ENCODE data around the gene SLAMF1. TPM values are rescaled to one million over a fixed set of nuclear protein-coding genes. Genes with fewer than 3 reads are reported as not detected.

SLAMF1 gene
- total RNA-seq, 1 donor from 2014 or later, result not detected

DNA sequence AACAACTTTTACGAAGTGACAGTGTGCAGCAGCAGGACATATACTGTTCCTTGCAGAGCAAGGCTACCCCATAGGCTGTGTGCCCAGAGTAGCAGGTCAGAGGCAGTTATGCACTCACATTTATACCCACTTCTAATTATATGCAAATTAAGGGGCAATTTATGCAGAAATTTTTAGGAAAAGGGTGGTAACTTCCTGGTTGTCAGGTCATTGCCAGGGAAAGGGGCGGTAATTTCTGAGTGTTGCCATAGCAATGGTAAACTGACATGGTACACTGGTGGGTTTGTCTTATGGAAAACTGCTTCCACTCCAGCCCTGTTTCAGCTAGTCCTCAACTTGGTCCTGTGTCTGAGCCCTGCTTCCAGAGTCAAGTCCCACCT lies 12.0 kb upstream of the SLAMF1 start:
- DNase-seq (ENCODE audit: low read depth), result no peak
- H3K27me3 ChIP-seq (ENCODE audit: control insufficient read depth, insufficient read depth, low read length), result no peaks in the 10 kb centered on the region
- H3K36me3 ChIP-seq (ENCODE audit: control insufficient read depth, insufficient read depth, low read length), result no peaks in the 10 kb centered on the region
- H3K4me3 ChIP-seq (ENCODE audit: low read depth, low read length), result no peak overlapping the region
- TF ChIP-seq, protein P1, sequence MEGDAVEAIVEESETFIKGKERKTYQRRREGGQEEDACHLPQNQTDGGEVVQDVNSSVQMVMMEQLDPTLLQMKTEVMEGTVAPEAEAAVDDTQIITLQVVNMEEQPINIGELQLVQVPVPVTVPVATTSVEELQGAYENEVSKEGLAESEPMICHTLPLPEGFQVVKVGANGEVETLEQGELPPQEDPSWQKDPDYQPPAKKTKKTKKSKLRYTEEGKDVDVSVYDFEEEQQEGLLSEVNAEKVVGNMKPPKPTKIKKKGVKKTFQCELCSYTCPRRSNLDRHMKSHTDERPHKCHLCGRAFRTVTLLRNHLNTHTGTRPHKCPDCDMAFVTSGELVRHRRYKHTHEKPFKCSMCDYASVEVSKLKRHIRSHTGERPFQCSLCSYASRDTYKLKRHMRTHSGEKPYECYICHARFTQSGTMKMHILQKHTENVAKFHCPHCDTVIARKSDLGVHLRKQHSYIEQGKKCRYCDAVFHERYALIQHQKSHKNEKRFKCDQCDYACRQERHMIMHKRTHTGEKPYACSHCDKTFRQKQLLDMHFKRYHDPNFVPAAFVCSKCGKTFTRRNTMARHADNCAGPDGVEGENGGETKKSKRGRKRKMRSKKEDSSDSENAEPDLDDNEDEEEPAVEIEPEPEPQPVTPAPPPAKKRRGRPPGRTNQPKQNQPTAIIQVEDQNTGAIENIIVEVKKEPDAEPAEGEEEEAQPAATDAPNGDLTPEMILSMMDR (IDR thresholded peaks at IDR 0.05; ENCODE audit: insufficient read depth, low read length, poor library complexity, severe bottlenecking), result no peak

DNA sequence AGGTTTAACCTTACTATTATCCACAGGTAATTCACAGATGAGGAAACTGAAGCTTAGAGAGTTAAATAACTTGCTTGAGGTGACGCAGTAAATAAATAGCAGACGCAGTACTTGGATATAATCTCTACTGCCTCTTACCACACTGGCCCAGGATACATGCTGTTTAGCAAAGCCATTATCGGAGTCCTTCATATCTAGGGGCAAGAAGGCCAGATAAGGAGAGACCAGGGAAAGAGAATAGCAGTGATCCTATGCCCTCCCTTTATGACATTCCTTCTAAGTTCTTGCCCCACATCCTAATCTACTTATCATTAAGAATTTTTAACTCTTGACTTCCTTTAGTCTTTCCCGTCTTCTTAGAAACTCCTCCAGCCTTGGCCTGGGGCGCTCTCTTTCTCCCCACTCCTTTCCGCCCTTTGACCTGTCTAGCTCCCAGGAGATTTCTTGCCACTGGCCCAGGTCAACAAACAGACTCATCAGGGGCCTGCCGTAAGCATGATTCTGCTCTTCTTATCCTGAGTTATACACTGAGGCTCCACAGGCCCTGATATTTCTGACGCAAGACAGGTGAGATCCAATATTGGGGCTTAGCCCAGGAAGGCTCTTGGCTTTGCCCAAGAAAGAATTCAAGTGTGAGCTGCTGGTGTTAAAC lies 11.4 kb upstream of the SLAMF1 start:
- no peak for DNase-seq (ENCODE audit: low read depth)
- TF ChIP-seq, protein P1 (IDR thresholded peaks at IDR 0.05; ENCODE audit: insufficient read depth, low read length, poor library complexity, severe bottlenecking), result no peak
- Histone ChIP-seq H3K4me3 (ENCODE audit: low read depth, low read length) (no peak overlapping the region), H3K27me3 (ENCODE audit: control insufficient read depth, insufficient read depth, low read length) (no peaks in the 10 kb centered on the region), H3K36me3 (ENCODE audit: control insufficient read depth, insufficient read depth, low read length) (no peaks in the 10 kb centered on the region)

DNA sequence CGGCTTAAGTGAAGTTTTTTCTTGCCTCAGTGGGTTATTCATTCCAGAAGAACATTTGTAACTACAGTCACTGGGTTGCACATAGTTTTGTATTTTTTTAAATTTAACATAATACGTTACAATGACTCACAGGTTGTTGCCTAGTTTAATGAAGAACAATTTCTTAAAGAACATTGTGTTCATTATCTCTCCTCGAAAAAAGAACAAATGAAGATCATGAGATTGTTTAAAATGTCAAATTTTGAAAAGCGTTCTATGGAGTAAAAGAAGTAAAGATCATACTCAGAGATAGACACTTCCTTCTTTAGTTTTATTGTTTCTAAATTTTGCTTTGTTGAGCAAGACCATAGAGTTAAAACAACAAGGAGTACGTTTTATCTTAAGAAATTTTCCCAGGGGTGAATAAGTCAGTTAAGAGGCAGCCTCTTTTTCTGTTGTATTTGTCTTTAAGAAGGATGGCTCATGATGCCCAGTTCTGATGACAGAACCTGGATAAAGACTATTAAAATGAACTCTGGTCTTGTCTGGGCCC lies 10.5 kb upstream of the SLAMF1 start:
- no peak for DNase-seq (ENCODE audit: low read depth)
- Histone ChIP-seq H3K27me3 (ENCODE audit: control insufficient read depth, insufficient read depth, low read length) (no peaks in the 10 kb centered on the region), H3K36me3 (ENCODE audit: control insufficient read depth, insufficient read depth, low read length) (no peaks in the 10 kb centered on the region)

DNA sequence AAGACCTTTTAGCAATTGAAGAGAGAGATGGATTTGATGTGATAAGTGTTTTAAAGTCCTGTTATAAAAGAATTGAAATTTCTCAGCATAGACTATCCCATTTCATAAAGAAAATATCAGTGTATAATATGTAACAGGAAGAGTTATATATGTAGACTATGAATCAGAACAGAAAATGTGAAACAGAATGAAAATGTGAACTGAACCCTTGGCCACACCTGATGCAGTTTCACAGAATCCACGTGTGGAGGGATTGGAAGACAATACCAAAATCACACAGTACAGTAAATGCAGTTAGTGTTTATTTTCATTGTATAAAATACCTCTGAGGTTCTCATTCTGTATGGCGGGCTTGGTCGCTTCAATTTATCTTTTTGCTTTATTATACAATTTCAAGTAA lies 9.9 kb upstream of the SLAMF1 start:
- no peak for DNase-seq (ENCODE audit: low read depth)
- TF ChIP-seq, protein P1 (IDR thresholded peaks at IDR 0.05; ENCODE audit: insufficient read depth, low read length, poor library complexity, severe bottlenecking), result no peak
- Histone ChIP-seq H3K27me3 (ENCODE audit: control insufficient read depth, insufficient read depth, low read length) (no peaks in the 10 kb centered on the region), H3K36me3 (ENCODE audit: control insufficient read depth, insufficient read depth, low read length) (no peaks in the 10 kb centered on the region), H3K4me3 (ENCODE audit: low read depth, low read length) (no peak overlapping the region)

More for the DNA sequence above, 10.5 kb upstream of the SLAMF1 start:
- TF ChIP-seq, protein P1 (IDR thresholded peaks at IDR 0.05; ENCODE audit: insufficient read depth, low read length, poor library complexity, severe bottlenecking), result no peak
- H3K4me3 ChIP-seq (ENCODE audit: low read depth, low read length), result no peak overlapping the region

DNA sequence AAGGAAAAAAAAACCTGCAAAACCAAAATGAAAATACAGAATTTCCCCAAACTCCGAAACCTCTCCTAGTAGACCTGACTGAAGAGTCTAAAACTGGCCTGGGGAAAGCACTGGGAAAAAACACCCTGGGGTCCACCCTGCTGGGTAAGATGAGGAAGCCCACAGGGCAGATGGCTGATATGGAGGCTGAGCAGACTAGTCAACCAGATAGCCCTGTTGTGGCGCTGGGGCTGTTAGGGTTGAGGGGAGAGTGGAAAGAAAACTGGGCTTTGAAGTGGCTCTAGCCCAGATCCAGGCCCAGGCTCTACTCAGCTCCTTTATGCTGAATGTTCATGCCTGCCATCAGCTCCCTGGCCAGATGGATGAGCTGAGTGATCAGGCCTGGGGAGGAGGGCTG lies 6.8 kb upstream of the SLAMF1 start:
- TF ChIP-seq, protein P1 (IDR thresholded peaks at IDR 0.05; ENCODE audit: insufficient read depth, low read length, poor library complexity, severe bottlenecking), result no peak
- no peak for DNase-seq (ENCODE audit: low read depth)
- Histone ChIP-seq H3K27me3 (ENCODE audit: control insufficient read depth, insufficient read depth, low read length) (no peaks in the 10 kb centered on the region), H3K36me3 (ENCODE audit: control insufficient read depth, insufficient read depth, low read length) (no peaks in the 10 kb centered on the region), H3K4me3 (ENCODE audit: low read depth, low read length) (no peak overlapping the region)
